ENCODE measurements around the gene WNT5B.

WNT5B gene

DNA sequence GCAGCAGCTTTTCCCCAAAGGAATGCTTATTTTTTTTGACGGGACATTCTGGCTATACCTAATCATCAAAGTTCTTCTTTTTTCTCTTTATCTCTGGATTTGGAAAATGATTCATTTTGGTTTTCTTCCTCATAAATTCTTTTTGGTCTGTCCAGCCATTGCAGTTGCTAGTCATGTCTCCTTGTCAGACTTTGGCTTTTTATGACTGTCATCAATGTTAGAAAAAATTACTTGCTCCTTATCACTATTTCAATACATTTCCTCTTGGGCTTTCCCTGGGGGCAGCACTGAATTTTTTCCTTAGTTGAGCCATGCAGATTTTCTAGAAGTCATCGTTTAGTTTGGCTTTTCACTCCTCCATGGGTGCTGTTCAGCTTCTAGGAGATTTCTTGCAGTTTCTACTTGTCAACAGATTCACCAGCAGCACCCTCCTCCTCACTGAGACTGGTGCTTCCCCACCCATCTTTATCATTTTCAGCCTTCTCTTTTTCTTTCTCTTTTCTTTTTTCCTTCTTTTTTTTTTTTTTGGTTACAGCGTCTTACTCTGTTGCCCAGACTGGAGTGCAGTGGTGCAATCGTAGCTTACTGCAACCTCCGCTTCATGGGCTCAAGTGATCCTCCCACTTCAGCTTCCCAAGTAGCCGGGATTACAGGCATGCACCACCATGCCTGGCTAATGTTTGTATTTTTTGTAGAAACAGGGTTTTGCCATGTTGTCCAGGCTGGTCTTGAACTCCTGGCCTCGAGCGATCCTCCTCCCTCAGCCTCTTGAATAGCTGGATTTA is 67.0 kb downstream of the WNT5B start:
- ATAC-seq, result no peak
- TF ChIP-seq, protein P1, sequence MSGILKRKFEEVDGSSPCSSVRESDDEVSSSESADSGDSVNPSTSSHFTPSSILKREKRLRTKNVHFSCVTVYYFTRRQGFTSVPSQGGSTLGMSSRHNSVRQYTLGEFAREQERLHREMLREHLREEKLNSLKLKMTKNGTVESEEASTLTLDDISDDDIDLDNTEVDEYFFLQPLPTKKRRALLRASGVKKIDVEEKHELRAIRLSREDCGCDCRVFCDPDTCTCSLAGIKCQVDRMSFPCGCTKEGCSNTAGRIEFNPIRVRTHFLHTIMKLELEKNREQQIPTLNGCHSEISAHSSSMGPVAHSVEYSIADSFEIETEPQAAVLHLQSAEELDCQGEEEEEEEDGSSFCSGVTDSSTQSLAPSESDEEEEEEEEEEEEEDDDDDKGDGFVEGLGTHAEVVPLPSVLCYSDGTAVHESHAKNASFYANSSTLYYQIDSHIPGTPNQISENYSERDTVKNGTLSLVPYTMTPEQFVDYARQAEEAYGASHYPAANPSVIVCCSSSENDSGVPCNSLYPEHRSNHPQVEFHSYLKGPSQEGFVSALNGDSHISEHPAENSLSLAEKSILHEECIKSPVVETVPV (CRISPR knock-in tag; IDR thresholded peaks at IDR 0.05), result no peak
- TF ChIP-seq, protein P2, sequence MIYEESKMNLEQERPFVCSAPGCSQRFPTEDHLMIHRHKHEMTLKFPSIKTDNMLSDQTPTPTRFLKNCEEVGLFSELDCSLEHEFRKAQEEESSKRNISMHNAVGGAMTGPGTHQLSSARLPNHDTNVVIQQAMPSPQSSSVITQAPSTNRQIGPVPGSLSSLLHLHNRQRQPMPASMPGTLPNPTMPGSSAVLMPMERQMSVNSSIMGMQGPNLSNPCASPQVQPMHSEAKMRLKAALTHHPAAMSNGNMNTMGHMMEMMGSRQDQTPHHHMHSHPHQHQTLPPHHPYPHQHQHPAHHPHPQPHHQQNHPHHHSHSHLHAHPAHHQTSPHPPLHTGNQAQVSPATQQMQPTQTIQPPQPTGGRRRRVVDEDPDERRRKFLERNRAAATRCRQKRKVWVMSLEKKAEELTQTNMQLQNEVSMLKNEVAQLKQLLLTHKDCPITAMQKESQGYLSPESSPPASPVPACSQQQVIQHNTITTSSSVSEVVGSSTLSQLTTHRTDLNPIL (CRISPR knock-in tag; IDR thresholded peaks at IDR 0.05; ENCODE audit: low read depth), result no peak
- TF ChIP-seq PPARA (CRISPR knock-in tag; IDR thresholded peaks at IDR 0.05; ENCODE audit: borderline replicate concordance), result no peak
- no peak for TF ChIP-seq GLIS3 (CRISPR knock-in tag; IDR thresholded peaks at IDR 0.05)
- TF ChIP-seq OSR1 (CRISPR knock-in tag; IDR thresholded peaks at IDR 0.05), result no peak
- no peak for TF ChIP-seq RARB (CRISPR knock-in tag; IDR thresholded peaks at IDR 0.05)
- TF ChIP-seq ZNF70 (CRISPR knock-in tag; IDR thresholded peaks at IDR 0.05), result no peak
- TF ChIP-seq ZNF8 (CRISPR knock-in tag; IDR thresholded peaks at IDR 0.05), result no peak
- no peak for TF ChIP-seq TOX (CRISPR knock-in tag; IDR thresholded peaks at IDR 0.05; ENCODE audit: borderline replicate concordance)

DNA sequence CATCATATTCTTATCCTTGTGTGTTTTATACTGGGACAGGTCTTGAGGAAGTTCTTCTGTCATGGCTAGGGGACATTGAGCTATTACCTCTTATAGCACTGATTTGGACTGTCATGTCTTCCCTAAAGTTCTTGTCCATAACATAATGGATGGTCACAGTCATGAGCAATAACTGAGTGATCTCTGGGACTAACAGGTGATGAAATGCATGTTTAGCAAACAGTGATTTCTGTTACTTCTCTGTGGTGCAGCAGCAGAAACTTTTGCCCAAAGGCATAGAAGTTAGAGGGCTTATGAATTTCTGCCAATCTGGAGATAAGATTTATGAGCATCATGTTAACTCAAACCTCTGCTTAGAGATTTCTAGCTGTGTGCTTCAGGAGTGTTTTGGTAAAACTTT is 67.8 kb downstream of the WNT5B start:
- TF ChIP-seq CSDC2 (CRISPR knock-in tag; IDR thresholded peaks at IDR 0.05), result no peak
- TF ChIP-seq ZNF565 (CRISPR knock-in tag; conservative IDR thresholded peaks at IDR 0.05; ENCODE audit: low read depth), result no peak
- no peak for TF ChIP-seq ZFP30 (CRISPR knock-in tag; IDR thresholded peaks at IDR 0.05)
- no peak for TF ChIP-seq TCF4 (CRISPR knock-in tag; IDR thresholded peaks at IDR 0.05; ENCODE audit: borderline replicate concordance)
- no peak for TF ChIP-seq ZC3H10 (CRISPR knock-in tag; IDR thresholded peaks at IDR 0.05)
- no peak for TF ChIP-seq ARNTL (CRISPR knock-in tag; IDR thresholded peaks at IDR 0.05; ENCODE audit: borderline replicate concordance, low read depth)
- TF ChIP-seq ZFP3 (CRISPR knock-in tag; IDR thresholded peaks at IDR 0.05), result no peak
- TF ChIP-seq, protein P1 (CRISPR knock-in tag; IDR thresholded peaks at IDR 0.05), result no peak
- TF ChIP-seq GLIS3 (CRISPR knock-in tag; IDR thresholded peaks at IDR 0.05), result no peak
- no peak for TF ChIP-seq OSR1 (CRISPR knock-in tag; IDR thresholded peaks at IDR 0.05)
- TF ChIP-seq PPARA (CRISPR knock-in tag; IDR thresholded peaks at IDR 0.05; ENCODE audit: borderline replicate concordance), result no peak
- TF ChIP-seq ESRRG (CRISPR knock-in tag; IDR thresholded peaks at IDR 0.05), result no peak
- TF ChIP-seq SNAI2 (CRISPR knock-in tag; IDR thresholded peaks at IDR 0.05), result no peak
- ATAC-seq, result no peak

Data from SK-N-SH treated with all-trans-retinoic acid at 6 μM for 48 hours (cell line).